IPS DF 4.7 (cell line): ENCODE results near the gene ITPKB.
"Not testable (repeated sequence)": the region's sequence is repeated elsewhere in the genome, so short reads cannot be mapped to it uniquely, and the experiment has no call there.

Source experiments
- DNase-seq: peaks from one replicate; pipeline ENCODE4 v3.0.0-alpha.2; 2013; ENCODE audit warnings: low spot score; ENCODE audit errors: extremely low read depth

Gene ITPKB

GRCh38 chr1:226754793-226755533 lies 15.9 kb upstream of the ITPKB start:
- no peak for DNase-seq

GRCh38 chr1:226754097-226754496 lies 15.0 kb upstream of the ITPKB start:
- DNase-seq, result no peak

- no peak for DNase-seq
These were observed 12.6 kb upstream of the ITPKB start for GRCh38 chr1:226751703-226752102.

GRCh38 chr1:226751214-226751613 lies 12.1 kb upstream of the ITPKB start:
- DNase-seq, result no peak

GRCh38 chr1:226749467-226749866 lies 10.4 kb upstream of the ITPKB start:
- DNase-seq, result no peak

- no peak for DNase-seq
These were observed 9.2 kb upstream of the ITPKB start for GRCh38 chr1:226748306-226748705.

GRCh38 chr1:226747519-226748263 lies 8.6 kb upstream of the ITPKB start:
- not testable (repeated sequence) for DNase-seq

GRCh38 chr1:226743259-226743658 lies 4.2 kb upstream of the ITPKB start:
- DNase-seq, result no peak

- DNase-seq, result no peak
These were observed 1.9 kb upstream of the ITPKB start for GRCh38 chr1:226741009-226741408.

- DNase-seq, result no peak
These were observed 599 bp upstream of the ITPKB start for GRCh38 chr1:226739696-226740065.

- no peak for DNase-seq
These were observed 574 bp downstream of the ITPKB start for GRCh38 chr1:226738421-226738994.

GRCh38 chr1:226737819-226738420 lies 1.2 kb downstream of the ITPKB start:
- DNase-seq, result no peak

GRCh38 chr1:226736908-226737818 lies 1.9 kb downstream of the ITPKB start:
- DNase-seq, result no peak

GRCh38 chr1:226736001-226736907 lies 2.8 kb downstream of the ITPKB start:
- DNase-seq, result no peak

- DNase-seq, result no peak
These were observed 3.5 kb downstream of the ITPKB start for GRCh38 chr1:226735576-226735975.

GRCh38 chr1:226734611-226735153 lies 4.4 kb downstream of the ITPKB start:
- no peak for DNase-seq

- DNase-seq, result no peak
These were observed 5.2 kb downstream of the ITPKB start for GRCh38 chr1:226733876-226734275.

GRCh38 chr1:226733304-226733703 lies 5.8 kb downstream of the ITPKB start:
- DNase-seq, result no peak

GRCh38 chr1:226732856-226733291 lies 6.2 kb downstream of the ITPKB start:
- DNase-seq, result no peak
